ENCODE results near the gene GSG1L. TPM values are rescaled to one million over a fixed set of nuclear protein-coding genes. Genes with fewer than 3 reads are reported as not detected.

GSG1L gene
- polyA plus RNA-seq, 1 donor (not counting 4 experiments of a cell fraction or from before 2014, with no cell fraction given), result not detected

GRCh38 chr16:28096983-28097899, 33.7 kb upstream of the GSG1L start:
- TF ChIP-seq EZH2 (IDR thresholded peaks at IDR 0.05; ENCODE audit: low read length), result no peak
- TF ChIP-seq CTCF (optimal IDR thresholded peaks at IDR 0.05 in 1 of 3, IDR thresholded peaks at IDR 0.05 in 1 of 3, conservative IDR thresholded peaks at IDR 0.05 in 1 of 3; ENCODE audit: extremely low read depth in 1 of 3, insufficient read depth in 2 of 3, low read length in 3 of 3), result no peak
- DNase-seq (ENCODE audit: low read depth, low spot score) (no peak), FAIRE-seq (no peak)
- Histone ChIP-seq H2AFZ (ENCODE audit: control insufficient read depth, low read length) (no peak overlapping the region), H3K4me2 (ENCODE audit: control insufficient read depth, extremely low read depth, insufficient read depth, low read depth, low read length) (no peak overlapping the region), H4K20me1 (ENCODE audit: control insufficient read depth, extremely low read depth, insufficient read depth, low read length) (no peaks in the 10 kb centered on the region), H3K4me3 (ENCODE audit: control insufficient read depth in 2 of 3, extremely low read depth in 1 of 3, insufficient read depth in 2 of 3, low read depth in 1 of 3, low read length in 3 of 3) (no peak overlapping the region), H3K4me1 (ENCODE audit: control insufficient read depth, extremely low read depth, insufficient read depth, low read length) (peaks cover 10% of the 10 kb centered on the region), H3K9me1 (ENCODE audit: control insufficient read depth, extremely low read depth, insufficient read depth, low read length) (no peaks in the 10 kb centered on the region), H3K79me2 (ENCODE audit: control insufficient read depth, insufficient read depth, low read length) (no peaks in the 10 kb centered on the region), H3K9me3 (ENCODE audit: control insufficient read depth, low read depth, low read length) (no peaks in the 10 kb centered on the region), H3K9ac (ENCODE audit: control insufficient read depth, extremely low read depth, insufficient read depth, low read length) (no peak overlapping the region), H3K27me3 (ENCODE audit: control insufficient read depth, extremely low read depth, insufficient read depth, low read length) (no peaks in the 10 kb centered on the region), H3K36me3 (ENCODE audit: control insufficient read depth in 2 of 2, extremely low read depth in 1 of 2, insufficient read depth in 2 of 2, low read length in 2 of 2) (peaks cover 26 to 31% of the 10 kb centered on the region in 2 experiments), H3K27ac (ENCODE audit: control insufficient read depth, insufficient read depth, low read length) (no peak overlapping the region)
- dilution Hi-C loops (cut with MboI; ENCODE audit: extremely low pct_ligation_motif_present, low sequenced_read_pairs), result no loop called here

DNA sequence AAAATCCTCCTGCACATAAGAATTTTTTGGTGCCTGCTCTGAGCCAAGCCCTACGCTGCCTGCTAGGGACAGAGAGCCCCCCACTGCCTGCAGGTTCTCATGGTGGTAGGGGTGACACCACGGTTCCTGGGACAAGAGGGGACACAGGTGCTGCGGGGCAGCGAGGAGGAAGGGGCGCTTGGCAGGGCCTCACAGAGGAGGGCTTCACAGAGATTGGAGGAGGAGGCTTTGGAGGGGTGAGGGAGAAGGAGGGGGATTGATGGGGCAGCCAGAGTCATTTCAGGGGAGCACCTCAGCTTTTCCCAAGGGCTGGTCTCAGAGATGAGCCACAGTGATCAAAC, 29.8 kb upstream of the GSG1L start:
- H3K36me3 ChIP-seq (ENCODE audit: control insufficient read depth in 2 of 2, extremely low read depth in 1 of 2, insufficient read depth in 2 of 2, low read length in 2 of 2), result peaks cover 10 to 11% of the 10 kb centered on the region in 2 experiments
- no peak overlapping the region for H3K9ac ChIP-seq (ENCODE audit: control insufficient read depth, extremely low read depth, insufficient read depth, low read length)
- no peaks in the 10 kb centered on the region for H3K9me1 ChIP-seq (ENCODE audit: control insufficient read depth, extremely low read depth, insufficient read depth, low read length)
- H4K20me1 ChIP-seq (ENCODE audit: control insufficient read depth, extremely low read depth, insufficient read depth, low read length), result no peaks in the 10 kb centered on the region
- DNase-seq (ENCODE audit: low read depth, low spot score), result no peak
- H2AFZ ChIP-seq (ENCODE audit: control insufficient read depth, low read length), result no peak overlapping the region
- peak overlapping the region; percentile 27 for H3K4me2 ChIP-seq (ENCODE audit: control insufficient read depth, extremely low read depth, insufficient read depth, low read depth, low read length)
- no peaks in the 10 kb centered on the region for H3K27me3 ChIP-seq (ENCODE audit: control insufficient read depth, extremely low read depth, insufficient read depth, low read length)
- peaks cover 10% of the 10 kb centered on the region for H3K4me1 ChIP-seq (ENCODE audit: control insufficient read depth, extremely low read depth, insufficient read depth, low read length)
- no peak overlapping the region for H3K27ac ChIP-seq (ENCODE audit: control insufficient read depth, insufficient read depth, low read length)
- TF ChIP-seq CTCF (optimal IDR thresholded peaks at IDR 0.05 in 1 of 3, IDR thresholded peaks at IDR 0.05 in 1 of 3, conservative IDR thresholded peaks at IDR 0.05 in 1 of 3; ENCODE audit: extremely low read depth in 1 of 3, insufficient read depth in 2 of 3, low read length in 3 of 3) (no peak), EZH2 (IDR thresholded peaks at IDR 0.05; ENCODE audit: low read length) (no peak)
- H3K79me2 ChIP-seq (ENCODE audit: control insufficient read depth, insufficient read depth, low read length), result no peaks in the 10 kb centered on the region
- dilution Hi-C loops (cut with MboI; ENCODE audit: extremely low pct_ligation_motif_present, low sequenced_read_pairs), result no loop called here
- no peak for FAIRE-seq
- no peak overlapping the region for H3K4me3 ChIP-seq (ENCODE audit: control insufficient read depth in 2 of 3, extremely low read depth in 1 of 3, insufficient read depth in 2 of 3, low read depth in 1 of 3, low read length in 3 of 3)
- no peaks in the 10 kb centered on the region for H3K9me3 ChIP-seq (ENCODE audit: control insufficient read depth, low read depth, low read length)

All from keratinocyte (primary cell).